CD14-positive monocyte (primary cell): ENCODE results near the gene AOPEP. TPM values are rescaled to one million over a fixed set of nuclear protein-coding genes. Genes with fewer than 3 reads are reported as not detected.

Source experiments
- DNase-seq, 3 donors: peaks; one replicate each; pipeline ENCODE4 v3.0.0-alpha.2; 2011 to 2022
- H2AFZ ChIP-seq: 2 replicates; pipeline ENCODE4 v1.6.0; 2012; ENCODE audit warnings: mild to moderate bottlenecking, low read depth, low read length, inconsistent platforms; ENCODE audit not compliant: insufficient read depth, poor library complexity, severe bottlenecking
- H3K27ac ChIP-seq, 2 donors: 1 replicate in 1 of 2; 2 replicates in 1 of 2; pipeline ENCODE4 v1.5.1; 2012 to 2013; ENCODE audit warnings: low read length in 2 of 2, control low read depth in 1 of 2, inconsistent platforms in 1 of 2, low read depth in 1 of 2, mild to moderate bottlenecking in 1 of 2
- H3K27me3 ChIP-seq, 2 donors: one replicate each; pipeline versions ENCODE4 v1.6.0 to v1.6.1; 2011 to 2013; ENCODE audit warnings: low read length in 2 of 2; ENCODE audit not compliant: control insufficient read depth in 2 of 2, insufficient read depth in 2 of 2
- H3K36me3 ChIP-seq, 2 donors: replicated peaks in 1 of 2; 1 replicate in 1 of 2; 2 replicates in 1 of 2; pipeline versions ENCODE4 v1.5.1 to v1.6.1; 2012 to 2013; ENCODE audit warnings: low read length in 2 of 2, control low read depth in 1 of 2, inconsistent platforms in 1 of 2, mild to moderate bottlenecking in 1 of 2; ENCODE audit not compliant: insufficient read depth in 2 of 2, control insufficient read depth in 1 of 2
- H3K4me1 ChIP-seq, 2 donors: 1 replicate in 1 of 2; 2 replicates in 1 of 2; pipeline versions ENCODE4 v1.5.1 to v1.6.1; 2012 to 2013; ENCODE audit warnings: low read length in 2 of 2, control low read depth in 1 of 2, inconsistent platforms in 1 of 2, mild to moderate bottlenecking in 1 of 2, moderate library complexity in 1 of 2; ENCODE audit not compliant: insufficient read depth in 2 of 2, control insufficient read depth in 1 of 2
- H3K4me2 ChIP-seq: replicated peaks from 2 replicates; pipeline ENCODE3; 2012; ENCODE audit warnings: low read length, moderate library complexity, mild to moderate bottlenecking; ENCODE audit not compliant: poor library complexity, severe bottlenecking; ENCODE audit errors: extremely low read depth
- H3K4me3 ChIP-seq, 3 experiments: fragments of 200-600 bp in 1 of 3; sonication (generic) in 1 of 3; replicated peaks in 1 of 3; 1 replicate in 2 of 3; 2 replicates in 1 of 3; pipeline ENCODE4 v1.5.1; 2011 to 2013; ENCODE audit warnings: low read length in 3 of 3, mild to moderate bottlenecking in 3 of 3, control low read depth in 2 of 3, low read depth in 2 of 3, inconsistent platforms in 1 of 3, moderate library complexity in 1 of 3
- H3K79me2 ChIP-seq: 2 replicates; pipeline ENCODE4 v1.6.0; 2012; ENCODE audit warnings: mild to moderate bottlenecking, control low read depth, inconsistent platforms, low read length, moderate library complexity; ENCODE audit not compliant: insufficient read depth
- H3K9ac ChIP-seq: 2 replicates; pipeline ENCODE4 v1.6.0; 2017; ENCODE audit warnings: low read length, mild to moderate bottlenecking; ENCODE audit not compliant: insufficient read depth, poor library complexity, severe bottlenecking
- H3K9me3 ChIP-seq, 2 donors: replicated peaks in 1 of 2; 1 replicate in 1 of 2; 2 replicates in 1 of 2; pipeline versions ENCODE4 v1.5.1 to v1.6.1; 2012 to 2013; ENCODE audit warnings: low read length in 2 of 2, control low read depth in 1 of 2; ENCODE audit not compliant: control insufficient read depth in 1 of 2, insufficient read depth in 1 of 2
- H4K20me1 ChIP-seq: 2 replicates; pipeline ENCODE4 v1.6.0; 2012; ENCODE audit warnings: mild to moderate bottlenecking, low read length, control low read depth, moderate library complexity; ENCODE audit not compliant: insufficient read depth
- H3K27ac Mint-ChIP-seq, 7 donors: one replicate each; pipeline ENCODE4 v1.8.0; 2020; ENCODE audit warnings: mild to moderate bottlenecking in 7 of 7, mixed read lengths in 7 of 7, moderate library complexity in 6 of 7, inconsistent platforms in 2 of 7
- H3K27me3 Mint-ChIP-seq, 3 donors: one replicate each; pipeline ENCODE4 v1.8.0; 2021 to 2022; ENCODE audit warnings: low read depth in 3 of 3, mild to moderate bottlenecking in 3 of 3, mixed read lengths in 3 of 3, moderate library complexity in 3 of 3, inconsistent platforms in 1 of 3
- H3K36me3 Mint-ChIP-seq, 2 donors: one replicate each; pipeline ENCODE4 v1.8.0; 2020; ENCODE audit warnings: mixed read lengths in 2 of 2, inconsistent platforms in 1 of 2, mild to moderate bottlenecking in 1 of 2
- H3K4me1 Mint-ChIP-seq: one replicate; pipeline ENCODE4 v1.8.0; 2020; ENCODE audit warnings: mild to moderate bottlenecking, mixed read lengths
- H3K4me3 Mint-ChIP-seq, 2 donors: one replicate each; pipeline ENCODE4 v1.8.0; 2020; ENCODE audit warnings: mild to moderate bottlenecking in 2 of 2, mixed read lengths in 2 of 2, moderate library complexity in 1 of 2
- H3K9me3 Mint-ChIP-seq, 7 donors: one replicate each; pipeline ENCODE4 v1.8.0; 2020 to 2022; ENCODE audit warnings: mixed read lengths in 7 of 7, mild to moderate bottlenecking in 6 of 7, moderate library complexity in 6 of 7, inconsistent platforms in 2 of 7
- WGBS: methylation state at CpG from one replicate; pipeline ENCODE4 v1.1.5; 2013; ENCODE audit warnings: missing lambda C conversion rate; ENCODE audit not compliant: insufficient coverage; 5-methylcytosine and 5-hydroxymethylcytosine counted together
- intact Hi-C, 2 donors: fragments of 100-400 bp; cut with micrococcal nuclease; formaldehyde crosslinking; loops; one replicate each; pipeline versions ENCODE4 v1.15.0 to v1.15.1; 2023
- polyA plus RNA-seq, 3 donors: library from polyadenylated mRNA; depleted of rRNA in 1 of 3; unstranded in 2 of 3; stranded (reverse) in 1 of 3; fragments of 300-500 nt in 2 of 3; fragments of >200 nt in 1 of 3; fragmentation: Illumina TruSeq in 2 of 3; gene quantifications; 1 replicate in 2 of 3; 2 replicates in 1 of 3; pipeline ENCODE4 v1.2.3, GENCODE V29; 2012 to 2021
- TF ChIP-seq, protein P1 (sequence below): fragments of 200-600 bp; IDR thresholded peaks from one replicate; pipeline ENCODE4 v1.8.0; 2022; ENCODE audit warnings: antibody characterized with exemption, mild to moderate bottlenecking

The AOPEP gene
- polyA plus RNA-seq, 3 donors: 3.0 to 4.1 (median 3.1) TPM

DNA sequence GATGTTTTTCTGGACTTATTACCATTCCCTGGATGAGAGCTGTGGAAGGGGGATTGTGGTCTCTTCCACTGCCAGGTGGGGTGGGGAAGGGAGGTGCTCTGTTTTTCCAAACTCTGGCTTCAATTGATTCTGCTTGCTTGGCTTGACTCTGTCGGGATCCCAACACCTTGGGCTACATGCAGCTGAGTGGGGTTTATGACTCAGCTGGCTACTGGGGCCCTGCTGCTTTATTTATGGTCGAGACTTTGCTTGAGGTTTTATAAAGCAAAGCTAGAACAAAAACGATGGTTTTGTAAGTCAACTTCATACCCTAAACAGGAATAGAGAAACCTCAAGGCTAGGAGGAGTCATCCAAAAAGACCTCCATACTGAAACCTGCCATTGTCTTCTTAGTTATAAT lies 76.3 kb downstream of the AOPEP start:
- Mint-ChIP-seq H3K4me1 (peaks cover 19% of the 10 kb centered on the region), H3K9me3 (no peaks in the 10 kb centered on the region), H3K27ac (no peak overlapping the region), H3K36me3 (peaks cover 40 to 44% of the 10 kb centered on the region in 2 donors), H3K27me3 (peaks cover 0 to 1% (median 0%) of the 10 kb centered on the region in 3 donors), H3K4me3 (no peak overlapping the region)
- Histone ChIP-seq H2AFZ (no peak overlapping the region), H4K20me1 (no peaks in the 10 kb centered on the region), H3K79me2 (no peaks in the 10 kb centered on the region), H3K4me3 (no peak overlapping the region), H3K27ac (no peak overlapping the region), H3K36me3 (peaks cover 13 to 30% of the 10 kb centered on the region in 2 donors), H3K4me2 (no peak overlapping the region), H3K4me1 (peaks cover 12 to 17% of the 10 kb centered on the region in 2 donors), H3K27me3 (no peaks in the 10 kb centered on the region), H3K9ac (no peak overlapping the region), H3K9me3 (no peaks in the 10 kb centered on the region)
- TF ChIP-seq, protein P1, sequence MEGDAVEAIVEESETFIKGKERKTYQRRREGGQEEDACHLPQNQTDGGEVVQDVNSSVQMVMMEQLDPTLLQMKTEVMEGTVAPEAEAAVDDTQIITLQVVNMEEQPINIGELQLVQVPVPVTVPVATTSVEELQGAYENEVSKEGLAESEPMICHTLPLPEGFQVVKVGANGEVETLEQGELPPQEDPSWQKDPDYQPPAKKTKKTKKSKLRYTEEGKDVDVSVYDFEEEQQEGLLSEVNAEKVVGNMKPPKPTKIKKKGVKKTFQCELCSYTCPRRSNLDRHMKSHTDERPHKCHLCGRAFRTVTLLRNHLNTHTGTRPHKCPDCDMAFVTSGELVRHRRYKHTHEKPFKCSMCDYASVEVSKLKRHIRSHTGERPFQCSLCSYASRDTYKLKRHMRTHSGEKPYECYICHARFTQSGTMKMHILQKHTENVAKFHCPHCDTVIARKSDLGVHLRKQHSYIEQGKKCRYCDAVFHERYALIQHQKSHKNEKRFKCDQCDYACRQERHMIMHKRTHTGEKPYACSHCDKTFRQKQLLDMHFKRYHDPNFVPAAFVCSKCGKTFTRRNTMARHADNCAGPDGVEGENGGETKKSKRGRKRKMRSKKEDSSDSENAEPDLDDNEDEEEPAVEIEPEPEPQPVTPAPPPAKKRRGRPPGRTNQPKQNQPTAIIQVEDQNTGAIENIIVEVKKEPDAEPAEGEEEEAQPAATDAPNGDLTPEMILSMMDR: no peak
- intact Hi-C loops: no loop called here
- no peak for DNase-seq
- no CpG with 5 or more reads among the region's 3 CpGs for WGBS

DNA sequence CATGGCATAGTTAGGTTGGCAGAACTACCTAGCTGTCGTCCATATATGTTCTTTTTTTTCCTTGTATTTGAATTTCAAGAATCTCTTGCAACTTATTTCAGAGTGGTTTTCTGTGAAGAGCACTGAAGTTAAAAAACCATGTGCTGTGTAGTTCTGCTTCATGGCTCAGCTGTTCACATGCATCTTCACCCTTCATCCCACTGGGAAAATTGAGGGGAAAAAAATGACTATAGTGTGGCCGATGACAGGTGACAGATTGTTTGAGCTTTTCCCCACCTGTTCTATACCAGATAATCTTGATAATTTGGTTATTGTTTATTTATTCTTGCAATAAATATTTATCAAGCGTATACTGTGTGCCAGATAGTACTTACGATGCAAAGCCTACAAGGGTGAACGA lies 77.8 kb downstream of the AOPEP start:
- H3K4me2 ChIP-seq: no peak overlapping the region
- peaks cover 19% of the 10 kb centered on the region for H3K4me1 Mint-ChIP-seq
- TF ChIP-seq, protein P1: no peak
- H3K4me1 ChIP-seq: peaks cover 12 to 17% of the 10 kb centered on the region in 2 donors
- peaks cover 47 to 49% of the 10 kb centered on the region in 2 donors for H3K36me3 Mint-ChIP-seq
- peaks cover 0 to 1% (median 0%) of the 10 kb centered on the region in 3 donors for H3K27me3 Mint-ChIP-seq
- no peak overlapping the region for H3K27ac ChIP-seq
- peaks cover 17 to 43% of the 10 kb centered on the region in 2 donors for H3K36me3 ChIP-seq
- H2AFZ ChIP-seq: no peak overlapping the region
- intact Hi-C loops: no loop called here
- no peak overlapping the region for H3K27ac Mint-ChIP-seq
- no peak overlapping the region for H3K4me3 ChIP-seq
- H3K9me3 Mint-ChIP-seq: no peaks in the 10 kb centered on the region
- no peaks in the 10 kb centered on the region for H3K79me2 ChIP-seq
- H3K9me3 ChIP-seq: no peaks in the 10 kb centered on the region
- H3K9ac ChIP-seq: no peak overlapping the region
- WGBS: 100% methylated on average over 2 of the region's 5 CpGs
- no peaks in the 10 kb centered on the region for H3K27me3 ChIP-seq
- H4K20me1 ChIP-seq: no peaks in the 10 kb centered on the region
- no peak for DNase-seq
- H3K4me3 Mint-ChIP-seq: no peak overlapping the region
